Measurements from ENCODE around the gene LMF1.

LMF1 gene

DNA sequence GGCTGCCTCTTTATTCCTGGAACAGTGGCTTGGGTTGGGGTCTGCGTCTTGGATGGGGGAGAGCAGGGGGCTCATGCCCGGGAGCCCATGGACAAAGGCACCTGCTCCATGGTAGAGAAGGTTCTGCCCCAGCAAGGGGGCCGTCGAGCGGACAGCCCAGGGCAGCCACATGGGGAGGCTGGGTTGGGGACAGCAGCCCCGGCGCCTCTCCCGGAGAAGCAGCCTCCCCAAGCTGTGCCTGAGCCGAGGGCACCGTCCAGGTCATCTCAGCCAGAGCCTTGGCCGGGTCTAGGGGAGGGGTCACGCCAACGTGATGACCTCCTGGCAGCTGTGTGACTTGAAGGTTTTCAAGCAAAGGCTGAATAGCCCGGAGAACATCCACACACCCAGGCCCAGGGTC, 137.4 kb downstream of the LMF1 start:
- Histone ChIP-seq H3K4me3 (ENCODE audit: low read depth in 1 of 5, low read length in 5 of 5) (no peak overlapping the region), H3K4me1 (ENCODE audit: control insufficient read depth in 5 of 5, insufficient read depth in 5 of 5, low read length in 5 of 5) (peaks cover 0 to 12% (median 0%) of the 10 kb centered on the region in 5 donors), H3K9me3 (ENCODE audit: control insufficient read depth in 5 of 5, low read length in 5 of 5) (peaks cover 8 to 33% (median 25%) of the 10 kb centered on the region in 5 donors), H3K27ac (ENCODE audit: low read depth, low read length) (no peak overlapping the region), H3K27me3 (ENCODE audit: control insufficient read depth in 5 of 5, insufficient read depth in 4 of 5, low read length in 5 of 5) (peaks cover 0 to 13% (median 7%) of the 10 kb centered on the region in 5 donors), H3K9ac (ENCODE audit: low read length in 5 of 5) (no peak overlapping the region), H3K36me3 (ENCODE audit: control insufficient read depth in 5 of 5, insufficient read depth in 5 of 5, low read length in 5 of 5) (no peaks in the 10 kb centered on the region)

DNA sequence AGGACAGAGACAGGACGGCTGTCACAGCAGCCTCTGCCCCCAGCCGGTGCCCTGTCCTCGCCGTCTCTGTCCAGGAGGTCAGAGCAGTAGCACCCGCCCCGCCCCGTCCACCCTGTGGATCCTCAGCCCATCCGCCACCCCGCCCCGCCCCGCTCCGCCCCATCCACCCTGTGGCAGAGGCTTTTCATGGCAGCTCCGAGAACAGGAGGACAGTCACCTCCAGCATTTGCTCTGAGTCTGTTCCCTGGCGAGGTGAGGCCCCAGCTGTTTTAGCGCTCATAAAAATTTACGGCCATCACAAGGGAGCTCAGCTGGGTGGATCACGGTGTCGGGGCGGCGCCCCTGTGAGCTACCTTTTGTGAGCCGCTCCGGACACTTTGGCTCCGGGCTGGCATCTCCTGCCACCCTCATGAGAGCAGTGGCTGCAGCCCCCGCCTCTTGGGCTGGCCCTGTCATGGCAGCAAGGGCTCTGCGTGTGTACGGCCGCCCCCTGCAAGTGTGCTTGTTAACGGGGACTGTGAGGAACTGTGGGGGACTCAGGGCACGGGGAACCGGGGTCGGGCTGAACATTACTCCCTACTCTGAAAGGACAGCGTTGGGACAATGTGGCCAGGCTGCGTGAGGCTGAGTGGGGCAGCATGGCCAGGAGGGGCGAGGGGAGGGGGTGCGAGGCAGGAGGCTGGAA, 138.0 kb downstream of the LMF1 start:
- H3K9me3 ChIP-seq (ENCODE audit: control insufficient read depth in 5 of 5, low read length in 5 of 5), result peaks cover 8 to 30% (median 25%) of the 10 kb centered on the region in 5 donors
- H3K9ac ChIP-seq (ENCODE audit: low read length in 5 of 5), result no peak overlapping the region
- H3K4me1 ChIP-seq (ENCODE audit: control insufficient read depth in 5 of 5, insufficient read depth in 5 of 5, low read length in 5 of 5), result peaks cover 0 to 12% (median 0%) of the 10 kb centered on the region in 5 donors
- no peaks in the 10 kb centered on the region for H3K36me3 ChIP-seq (ENCODE audit: control insufficient read depth in 5 of 5, insufficient read depth in 5 of 5, low read length in 5 of 5)
- no peak overlapping the region for H3K27ac ChIP-seq (ENCODE audit: low read depth, low read length)
- H3K27me3 ChIP-seq (ENCODE audit: control insufficient read depth in 5 of 5, insufficient read depth in 4 of 5, low read length in 5 of 5), result peaks cover 0 to 17% (median 12%) of the 10 kb centered on the region in 5 donors
- no peak overlapping the region for H3K4me3 ChIP-seq (ENCODE audit: low read depth in 1 of 5, low read length in 5 of 5)

DNA sequence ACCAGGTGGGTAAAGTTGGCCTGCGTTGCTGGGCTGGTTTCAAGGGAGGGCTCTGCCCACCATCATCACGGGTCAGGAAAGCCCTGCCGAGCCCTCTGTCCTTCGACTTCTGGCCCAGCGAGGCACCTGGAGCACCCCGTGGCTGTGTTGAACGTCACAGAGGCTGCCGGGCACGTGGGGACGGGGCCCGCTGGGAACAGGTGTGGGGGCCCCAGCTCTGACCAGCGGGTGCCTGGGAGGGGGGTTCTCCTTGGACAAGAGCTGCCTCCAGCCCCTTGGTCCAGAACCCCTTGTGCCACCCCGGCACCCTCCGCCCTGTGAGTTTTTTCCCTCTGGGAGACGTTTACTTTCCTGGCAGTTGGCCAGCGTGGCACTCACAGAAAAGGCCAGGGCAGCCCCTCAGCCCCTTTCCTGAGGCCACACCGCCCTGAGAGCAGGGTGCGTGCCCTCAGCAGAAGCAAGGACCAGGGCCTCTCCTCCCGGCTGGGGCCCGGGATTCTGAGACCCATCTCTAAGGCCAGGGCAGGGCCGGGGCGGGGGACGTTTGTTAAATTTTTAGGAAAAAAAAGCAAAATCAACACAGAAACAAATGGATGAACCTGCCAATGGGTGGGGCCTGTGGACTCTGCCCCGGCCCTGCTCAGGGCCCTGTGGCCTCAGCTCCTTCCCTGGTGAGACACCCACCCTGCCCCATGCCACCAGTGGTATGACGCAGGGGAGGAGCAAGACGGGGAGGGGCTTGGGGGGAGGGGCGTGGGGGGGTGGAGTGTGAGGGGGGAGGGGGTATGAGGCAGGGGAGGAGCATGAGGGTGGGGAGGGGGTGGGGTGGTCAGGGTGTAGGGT, 139.0 kb downstream of the LMF1 start:
- Histone ChIP-seq H3K9ac (ENCODE audit: low read length in 5 of 5) (no peak overlapping the region), H3K27ac (ENCODE audit: low read depth, low read length) (no peak overlapping the region), H3K9me3 (ENCODE audit: control insufficient read depth in 5 of 5, low read length in 5 of 5) (peaks cover 8 to 25% (median 22%) of the 10 kb centered on the region in 5 donors), H3K27me3 (ENCODE audit: control insufficient read depth in 5 of 5, insufficient read depth in 4 of 5, low read length in 5 of 5) (peaks cover 7 to 26% (median 20%) of the 10 kb centered on the region in 5 donors), H3K36me3 (ENCODE audit: control insufficient read depth in 5 of 5, insufficient read depth in 5 of 5, low read length in 5 of 5) (no peaks in the 10 kb centered on the region), H3K4me3 (ENCODE audit: low read depth in 1 of 5, low read length in 5 of 5) (no peak overlapping the region), H3K4me1 (ENCODE audit: control insufficient read depth in 5 of 5, insufficient read depth in 5 of 5, low read length in 5 of 5) (peaks cover 0 to 12% (median 0%) of the 10 kb centered on the region in 5 donors)

DNA sequence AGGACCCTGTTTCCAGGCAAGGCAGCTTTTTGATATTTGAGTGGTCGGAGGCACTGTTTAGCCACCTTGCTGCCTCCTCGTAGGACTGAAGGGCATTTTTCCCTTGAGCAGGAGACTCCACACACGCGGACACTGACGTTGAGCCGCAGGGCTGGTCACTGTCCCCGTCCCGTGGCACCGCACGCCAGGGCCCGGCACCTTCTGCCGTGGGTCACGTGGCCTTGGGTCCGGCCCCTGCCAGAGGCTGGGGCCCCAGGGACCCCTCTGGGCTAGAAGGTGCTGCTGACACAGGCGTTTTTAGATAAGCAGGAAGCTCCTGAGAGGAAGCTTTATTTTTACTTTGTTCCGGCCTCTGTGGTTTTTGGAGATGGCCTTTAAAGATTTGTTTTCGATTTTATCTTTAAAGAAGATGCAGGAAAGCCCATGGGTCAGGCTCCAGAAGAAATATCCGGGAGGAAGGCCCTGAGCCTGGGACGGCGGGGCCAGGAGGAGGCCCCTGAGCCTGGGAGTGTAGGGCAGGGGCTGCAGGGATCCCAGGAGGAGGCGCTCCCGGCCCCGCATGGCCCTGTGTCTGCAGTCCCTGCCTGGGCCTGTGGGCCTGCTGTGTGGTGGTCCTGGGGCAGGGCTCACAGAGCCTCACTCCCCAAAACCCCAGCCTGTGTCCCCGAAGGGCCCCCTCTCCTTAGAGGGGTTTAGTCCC, 139.8 kb downstream of the LMF1 start:
- Histone ChIP-seq H3K4me3 (ENCODE audit: low read depth in 1 of 5, low read length in 5 of 5) (peak overlapping the region in 1 of 5 donors; percentile 6), H3K9ac (ENCODE audit: low read length in 5 of 5) (peak overlapping the region in 1 of 5 donors; percentile 2), H3K27ac (ENCODE audit: low read depth, low read length) (no peak overlapping the region), H3K36me3 (ENCODE audit: control insufficient read depth in 5 of 5, insufficient read depth in 5 of 5, low read length in 5 of 5) (no peaks in the 10 kb centered on the region), H3K9me3 (ENCODE audit: control insufficient read depth in 5 of 5, low read length in 5 of 5) (peaks cover 4 to 17% (median 15%) of the 10 kb centered on the region in 5 donors), H3K4me1 (ENCODE audit: control insufficient read depth in 5 of 5, insufficient read depth in 5 of 5, low read length in 5 of 5) (peaks cover 0 to 12% (median 0%) of the 10 kb centered on the region in 5 donors), H3K27me3 (ENCODE audit: control insufficient read depth in 5 of 5, insufficient read depth in 4 of 5, low read length in 5 of 5) (peaks cover 7 to 26% (median 22%) of the 10 kb centered on the region in 5 donors)

DNA sequence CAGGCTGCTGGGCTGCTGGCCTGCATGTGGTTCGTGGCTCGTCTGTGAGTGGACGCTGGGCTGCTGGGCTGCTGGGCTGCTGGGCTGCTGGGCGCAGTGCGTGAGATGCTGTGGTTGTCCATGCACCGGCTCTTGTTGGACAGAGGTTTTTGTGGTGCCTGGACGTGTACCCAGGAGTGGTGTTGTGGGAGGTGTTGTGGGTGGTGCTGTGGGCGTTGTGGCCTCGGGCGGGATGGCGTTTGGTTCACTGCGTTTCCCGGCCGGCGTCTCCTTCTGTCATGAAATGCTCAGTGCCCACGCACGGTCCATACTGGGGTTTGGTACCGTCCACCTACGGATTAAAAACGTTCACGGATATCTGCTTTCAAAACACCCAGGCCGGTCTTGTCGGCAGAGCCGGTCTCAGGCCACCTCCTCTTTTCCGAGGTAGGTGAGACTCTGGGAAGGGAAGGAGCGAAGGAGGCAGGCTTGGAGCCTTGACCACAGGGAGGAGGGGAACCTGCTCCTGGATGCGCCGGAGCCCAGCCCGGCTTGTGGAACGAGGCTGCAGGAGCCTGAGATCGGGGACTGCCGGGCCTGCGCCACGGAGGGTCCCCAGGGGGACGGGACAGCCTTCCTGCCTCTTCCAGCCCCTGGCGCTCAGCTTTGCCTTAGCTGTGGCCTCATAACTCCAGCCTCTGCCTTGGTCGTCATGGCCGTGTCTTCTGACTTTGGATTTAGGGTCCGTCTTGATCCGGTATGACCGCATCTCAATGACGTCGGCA, 140.5 kb downstream of the LMF1 start:
- H3K9ac ChIP-seq (ENCODE audit: low read length in 5 of 5), result no peak overlapping the region
- no peaks in the 10 kb centered on the region for H3K36me3 ChIP-seq (ENCODE audit: control insufficient read depth in 5 of 5, insufficient read depth in 5 of 5, low read length in 5 of 5)
- H3K27me3 ChIP-seq (ENCODE audit: control insufficient read depth in 5 of 5, insufficient read depth in 4 of 5, low read length in 5 of 5), result peaks cover 11 to 28% (median 26%) of the 10 kb centered on the region in 5 donors
- peak overlapping the region in 1 of 5 donors; percentile 6 for H3K4me3 ChIP-seq (ENCODE audit: low read depth in 1 of 5, low read length in 5 of 5)
- peaks cover 0 to 16% (median 3%) of the 10 kb centered on the region in 5 donors for H3K4me1 ChIP-seq (ENCODE audit: control insufficient read depth in 5 of 5, insufficient read depth in 5 of 5, low read length in 5 of 5)
- H3K9me3 ChIP-seq (ENCODE audit: control insufficient read depth in 5 of 5, low read length in 5 of 5), result peaks cover 0 to 10% (median 8%) of the 10 kb centered on the region in 5 donors
- H3K27ac ChIP-seq (ENCODE audit: low read depth, low read length), result no peak overlapping the region

DNA sequence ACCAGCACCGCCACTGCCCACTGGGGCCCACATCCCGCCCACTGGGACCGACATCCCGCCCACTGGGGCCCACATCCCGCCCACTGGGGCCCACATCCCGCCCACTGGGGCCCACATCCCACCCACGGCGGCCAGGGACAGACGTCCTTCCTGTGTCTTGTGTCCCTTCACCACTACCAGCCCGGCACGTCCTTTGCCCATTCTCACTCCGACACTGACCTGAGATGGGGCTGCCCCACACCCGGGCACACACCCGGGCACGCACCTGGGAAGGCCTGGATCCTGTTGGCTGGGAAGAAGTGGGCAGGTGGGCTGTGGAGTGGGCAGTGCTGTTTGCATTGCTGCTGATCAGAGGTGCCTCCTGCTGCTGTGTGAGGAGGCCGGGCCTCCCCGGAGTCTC, 141.9 kb downstream of the LMF1 start:
- Histone ChIP-seq H3K9me3 (ENCODE audit: control insufficient read depth in 5 of 5, low read length in 5 of 5) (no peaks in the 10 kb centered on the region), H3K27me3 (ENCODE audit: control insufficient read depth in 5 of 5, insufficient read depth in 4 of 5, low read length in 5 of 5) (peaks cover 18 to 39% (median 33%) of the 10 kb centered on the region in 5 donors), H3K4me3 (ENCODE audit: low read depth in 1 of 5, low read length in 5 of 5) (no peak overlapping the region), H3K27ac (ENCODE audit: low read depth, low read length) (no peak overlapping the region), H3K4me1 (ENCODE audit: control insufficient read depth in 5 of 5, insufficient read depth in 5 of 5, low read length in 5 of 5) (peaks cover 0 to 19% (median 9%) of the 10 kb centered on the region in 5 donors), H3K9ac (ENCODE audit: low read length in 5 of 5) (no peak overlapping the region), H3K36me3 (ENCODE audit: control insufficient read depth in 5 of 5, insufficient read depth in 5 of 5, low read length in 5 of 5) (no peaks in the 10 kb centered on the region)

DNA sequence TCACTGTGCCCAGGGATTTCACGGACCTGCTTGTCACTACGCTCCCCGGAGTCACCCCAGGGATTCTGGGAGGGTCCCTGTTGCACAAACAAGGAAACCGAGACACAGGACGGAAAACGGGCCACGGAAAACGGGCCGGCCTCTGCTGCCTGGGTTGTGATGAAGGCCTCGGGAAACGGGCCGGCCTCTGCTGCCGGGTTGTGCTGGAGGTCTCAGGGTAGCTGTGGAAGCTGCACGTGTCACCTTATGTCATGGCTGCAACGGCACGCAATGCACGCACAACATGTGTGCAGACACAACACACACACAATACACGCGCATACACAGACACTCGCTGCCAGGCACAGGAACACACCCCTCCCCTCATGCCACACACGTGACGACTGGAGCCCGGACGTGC, 143.3 kb downstream of the LMF1 start:
- no peaks in the 10 kb centered on the region for H3K36me3 ChIP-seq (ENCODE audit: control insufficient read depth in 5 of 5, insufficient read depth in 5 of 5, low read length in 5 of 5)
- H3K27me3 ChIP-seq (ENCODE audit: control insufficient read depth in 5 of 5, insufficient read depth in 4 of 5, low read length in 5 of 5), result peaks cover 18 to 40% (median 32%) of the 10 kb centered on the region in 5 donors
- no peaks in the 10 kb centered on the region for H3K9me3 ChIP-seq (ENCODE audit: control insufficient read depth in 5 of 5, low read length in 5 of 5)
- H3K4me3 ChIP-seq (ENCODE audit: low read depth in 1 of 5, low read length in 5 of 5), result no peak overlapping the region
- no peak overlapping the region for H3K27ac ChIP-seq (ENCODE audit: low read depth, low read length)
- peaks cover 0 to 19% (median 9%) of the 10 kb centered on the region in 5 donors for H3K4me1 ChIP-seq (ENCODE audit: control insufficient read depth in 5 of 5, insufficient read depth in 5 of 5, low read length in 5 of 5)
- H3K9ac ChIP-seq (ENCODE audit: low read length in 5 of 5), result no peak overlapping the region

DNA sequence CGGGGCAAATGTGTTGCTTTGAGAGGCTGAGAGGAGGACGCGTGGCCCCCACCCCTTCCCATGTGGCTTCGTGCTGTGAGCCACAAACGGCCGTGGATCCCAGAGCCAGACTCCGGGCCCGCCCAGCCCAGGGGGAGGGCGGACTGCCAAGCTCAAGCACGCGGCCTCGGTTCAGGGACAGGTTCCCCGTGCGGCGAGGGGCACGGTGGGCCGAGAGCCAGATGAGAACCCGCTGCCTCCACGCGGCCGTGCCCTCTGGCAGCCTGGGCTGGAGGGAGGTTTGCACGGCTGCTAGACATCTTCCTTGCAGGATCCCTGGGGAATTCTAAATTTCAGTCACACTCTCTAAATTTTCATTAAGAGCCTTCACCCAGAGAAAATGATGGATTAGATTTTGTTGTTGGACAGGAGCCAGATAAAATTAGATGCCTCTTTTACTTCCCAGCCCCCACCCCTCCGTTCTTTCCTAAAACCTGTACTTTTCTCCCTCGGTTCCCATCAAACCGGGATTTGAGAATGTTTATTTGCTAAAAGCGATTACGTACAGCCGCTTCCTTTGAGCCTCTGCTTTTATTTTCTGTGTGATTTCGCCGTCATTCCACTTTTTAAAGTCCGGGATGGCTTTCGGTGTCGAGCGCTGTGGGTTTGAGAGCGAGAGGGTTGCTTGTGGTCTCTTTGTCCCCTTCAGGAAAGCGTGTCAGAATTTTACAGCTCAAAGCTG, 145.3 kb downstream of the LMF1 start:
- Histone ChIP-seq H3K27me3 (ENCODE audit: control insufficient read depth in 5 of 5, insufficient read depth in 4 of 5, low read length in 5 of 5) (peaks cover 18 to 51% (median 38%) of the 10 kb centered on the region in 5 donors), H3K36me3 (ENCODE audit: control insufficient read depth in 5 of 5, insufficient read depth in 5 of 5, low read length in 5 of 5) (no peaks in the 10 kb centered on the region), H3K27ac (ENCODE audit: low read depth, low read length) (no peak overlapping the region), H3K9me3 (ENCODE audit: control insufficient read depth in 5 of 5, low read length in 5 of 5) (peaks cover 0 to 2% (median 0%) of the 10 kb centered on the region in 5 donors), H3K4me1 (ENCODE audit: control insufficient read depth in 5 of 5, insufficient read depth in 5 of 5, low read length in 5 of 5) (peaks cover 0 to 9% (median 5%) of the 10 kb centered on the region in 5 donors), H3K9ac (ENCODE audit: low read length in 5 of 5) (no peak overlapping the region), H3K4me3 (ENCODE audit: low read depth in 1 of 5, low read length in 5 of 5) (no peak overlapping the region)

DNA sequence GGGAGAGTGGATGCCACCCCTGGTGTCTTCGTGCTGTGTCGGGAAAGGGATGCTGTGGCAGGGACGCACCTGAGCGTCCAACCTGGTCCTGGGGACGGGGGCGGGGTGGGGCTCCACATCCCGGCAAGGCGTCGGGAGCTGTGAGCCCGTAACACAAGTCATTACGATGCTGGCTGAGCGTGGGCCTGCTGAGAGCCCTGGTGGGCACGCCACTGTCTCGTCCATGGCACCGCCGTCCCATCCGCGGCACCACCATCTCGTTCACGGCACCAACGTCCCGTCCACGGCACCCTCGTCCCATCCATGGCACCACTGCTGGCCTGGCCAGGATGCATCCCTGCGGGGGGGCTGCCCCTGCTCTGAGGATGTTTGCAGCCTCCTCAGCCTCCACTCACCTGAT, 146.2 kb downstream of the LMF1 start:
- H3K9me3 ChIP-seq (ENCODE audit: control insufficient read depth in 5 of 5, low read length in 5 of 5), result peaks cover 0 to 2% (median 0%) of the 10 kb centered on the region in 5 donors
- H3K27ac ChIP-seq (ENCODE audit: low read depth, low read length), result no peak overlapping the region
- peaks cover 0 to 9% (median 5%) of the 10 kb centered on the region in 5 donors for H3K4me1 ChIP-seq (ENCODE audit: control insufficient read depth in 5 of 5, insufficient read depth in 5 of 5, low read length in 5 of 5)
- H3K27me3 ChIP-seq (ENCODE audit: control insufficient read depth in 5 of 5, insufficient read depth in 4 of 5, low read length in 5 of 5), result peaks cover 18 to 55% (median 39%) of the 10 kb centered on the region in 5 donors
- no peak overlapping the region for H3K4me3 ChIP-seq (ENCODE audit: low read depth in 1 of 5, low read length in 5 of 5)
- no peak overlapping the region for H3K9ac ChIP-seq (ENCODE audit: low read length in 5 of 5)
- H3K36me3 ChIP-seq (ENCODE audit: control insufficient read depth in 5 of 5, insufficient read depth in 5 of 5, low read length in 5 of 5), result no peaks in the 10 kb centered on the region

All from subcutaneous abdominal adipose tissue (tissue), 5 donors.